ENCODE measurements around the gene MCCC1.

DNA sequence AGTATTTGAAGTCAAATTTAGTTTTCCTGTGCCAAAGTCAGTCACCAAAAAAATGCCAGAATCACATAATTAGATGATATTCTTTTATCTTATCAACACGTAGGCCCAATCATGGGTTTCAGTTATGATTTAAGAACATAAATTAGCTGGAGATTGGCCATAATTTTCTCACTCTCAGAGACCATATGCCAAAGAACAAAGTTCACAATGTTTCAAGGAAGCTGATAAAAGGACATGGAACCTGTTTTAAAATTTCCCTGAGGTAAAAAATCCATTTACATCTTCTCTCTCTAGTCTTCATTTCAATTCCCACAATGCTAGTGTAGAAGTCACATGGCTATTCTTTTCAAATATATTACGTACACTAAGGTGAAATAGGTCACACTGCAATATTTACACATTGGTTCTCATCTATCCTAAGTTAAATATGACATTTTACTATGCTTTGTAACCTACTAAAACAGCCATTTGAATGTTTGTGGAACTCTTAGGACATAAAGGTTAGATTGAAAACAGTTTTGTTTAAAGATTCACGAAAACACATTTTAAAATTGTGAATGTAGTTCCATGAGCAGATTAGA lies 76.3 kb downstream of the MCCC1 start:
- TF ChIP-seq, protein P1, sequence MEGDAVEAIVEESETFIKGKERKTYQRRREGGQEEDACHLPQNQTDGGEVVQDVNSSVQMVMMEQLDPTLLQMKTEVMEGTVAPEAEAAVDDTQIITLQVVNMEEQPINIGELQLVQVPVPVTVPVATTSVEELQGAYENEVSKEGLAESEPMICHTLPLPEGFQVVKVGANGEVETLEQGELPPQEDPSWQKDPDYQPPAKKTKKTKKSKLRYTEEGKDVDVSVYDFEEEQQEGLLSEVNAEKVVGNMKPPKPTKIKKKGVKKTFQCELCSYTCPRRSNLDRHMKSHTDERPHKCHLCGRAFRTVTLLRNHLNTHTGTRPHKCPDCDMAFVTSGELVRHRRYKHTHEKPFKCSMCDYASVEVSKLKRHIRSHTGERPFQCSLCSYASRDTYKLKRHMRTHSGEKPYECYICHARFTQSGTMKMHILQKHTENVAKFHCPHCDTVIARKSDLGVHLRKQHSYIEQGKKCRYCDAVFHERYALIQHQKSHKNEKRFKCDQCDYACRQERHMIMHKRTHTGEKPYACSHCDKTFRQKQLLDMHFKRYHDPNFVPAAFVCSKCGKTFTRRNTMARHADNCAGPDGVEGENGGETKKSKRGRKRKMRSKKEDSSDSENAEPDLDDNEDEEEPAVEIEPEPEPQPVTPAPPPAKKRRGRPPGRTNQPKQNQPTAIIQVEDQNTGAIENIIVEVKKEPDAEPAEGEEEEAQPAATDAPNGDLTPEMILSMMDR (conservative IDR thresholded peaks at IDR 0.05), result no peak
- TF ChIP-seq EZH2 (IDR thresholded peaks at IDR 0.05; ENCODE audit: low read depth), result no peak

Data from PC-9 (cell line).